GM12878 (cell line): ENCODE measurements around the gene FMOD. TPM values are rescaled to one million over a fixed set of nuclear protein-coding genes. Genes with fewer than 3 reads are reported as not detected.

Source experiments
- BCL11A ChIP-seq: IDR thresholded peaks from 2 replicates; pipeline ENCODE4 v1.6.1; 2011; ENCODE audit warnings: low read depth, low read length
- CHD2 ChIP-seq: IDR thresholded peaks from 2 replicates; pipeline ENCODE4 v1.6.1; 2011; ENCODE audit warnings: low read depth, low read length, improper control_type of control experiment, borderline replicate concordance
- CREB1 ChIP-seq: IDR thresholded peaks from 2 replicates; pipeline ENCODE4 v1.6.1; 2012; ENCODE audit warnings: low read depth, mild to moderate bottlenecking, inconsistent platforms
- FOXM1 ChIP-seq: IDR thresholded peaks from 2 replicates; pipeline ENCODE4 v1.6.1; 2012; ENCODE audit warnings: low read depth, mild to moderate bottlenecking, inconsistent platforms, low read length, moderate library complexity
- IRF4 ChIP-seq: IDR thresholded peaks from 2 replicates; pipeline ENCODE4 v1.6.1; 2011; ENCODE audit warnings: low read depth, low read length
- JUND ChIP-seq: IDR thresholded peaks from 2 replicates; pipeline ENCODE4 v1.6.1; 2012; ENCODE audit warnings: low read depth, mild to moderate bottlenecking, low read length, improper control_type of control experiment, moderate library complexity
- KLF5 ChIP-seq: fragments of 450-650 bp; IDR thresholded peaks from 2 replicates; pipeline ENCODE4 v1.6.1; 2014; ENCODE audit warnings: mild to moderate bottlenecking; ENCODE audit not compliant: partially characterized antibody
- MYC ChIP-seq: IDR thresholded peaks from 2 replicates; pipeline ENCODE4 v1.6.1; 2011; ENCODE audit warnings: mild to moderate bottlenecking, low read length, moderate library complexity, inconsistent platforms; ENCODE audit not compliant: insufficient read depth, insufficient replicate concordance, insufficient read length, severe bottlenecking
- POLR2AphosphoS5 ChIP-seq: IDR thresholded peaks from 2 replicates; pipeline ENCODE4 v1.6.1; 2011; ENCODE audit warnings: mild to moderate bottlenecking, low read length, inconsistent platforms
- ZSCAN29 ChIP-seq: fragments of 450-650 bp; IDR thresholded peaks from 2 replicates; pipeline ENCODE4 v1.6.1; 2017; ENCODE audit warnings: mild to moderate bottlenecking, moderate library complexity
- polyA plus RNA-seq, 11 experiments: library from polyadenylated mRNA; depleted of rRNA in 4 of 11; unstranded in 6 of 11; stranded (reverse) in 5 of 11; fragments of >200 nt; fragmentation: Nextera tagmentation in 4 of 11; fragmentation: Illumina TruSeq in 1 of 11; extraction: Ambion mirVana in 4 of 11; extraction: Trizol in 1 of 11; gene quantifications; 1 replicate in 1 of 11; 2 replicates in 10 of 11; pipeline versions ENCODE4 v1.2.1 to v1.2.3, GENCODE V29; 2011 to 2016; ENCODE audit warnings: inconsistent platforms in 2 of 11, missing spikeins in 2 of 11, low read depth in 1 of 11
- total RNA-seq, 4 experiments: library from RNA; depleted of rRNA in 3 of 4; stranded (reverse); fragments of >200 nt in 3 of 4; fragmentation: Illumina TruSeq in 1 of 4; extraction: Trizol in 1 of 4; gene quantifications; 2 replicates each; pipeline versions ENCODE4 v1.2.1 to v1.2.3, GENCODE V29; 2013 to 2021
- TF ChIP-seq, protein P1 (sequence below): fragments of 150-350 bp; IDR thresholded peaks from 2 replicates; pipeline ENCODE4 v1.6.1; 2016; ENCODE audit warnings: low read depth, low read length

The FMOD gene
- total and polyA plus RNA-seq, 10 of the 15 experiments (the other 5 are each of a cell fraction or from before 2014, with no cell fraction given): 0.03 to 0.26 (median 0.11) TPM; not detected in 7

DNA sequence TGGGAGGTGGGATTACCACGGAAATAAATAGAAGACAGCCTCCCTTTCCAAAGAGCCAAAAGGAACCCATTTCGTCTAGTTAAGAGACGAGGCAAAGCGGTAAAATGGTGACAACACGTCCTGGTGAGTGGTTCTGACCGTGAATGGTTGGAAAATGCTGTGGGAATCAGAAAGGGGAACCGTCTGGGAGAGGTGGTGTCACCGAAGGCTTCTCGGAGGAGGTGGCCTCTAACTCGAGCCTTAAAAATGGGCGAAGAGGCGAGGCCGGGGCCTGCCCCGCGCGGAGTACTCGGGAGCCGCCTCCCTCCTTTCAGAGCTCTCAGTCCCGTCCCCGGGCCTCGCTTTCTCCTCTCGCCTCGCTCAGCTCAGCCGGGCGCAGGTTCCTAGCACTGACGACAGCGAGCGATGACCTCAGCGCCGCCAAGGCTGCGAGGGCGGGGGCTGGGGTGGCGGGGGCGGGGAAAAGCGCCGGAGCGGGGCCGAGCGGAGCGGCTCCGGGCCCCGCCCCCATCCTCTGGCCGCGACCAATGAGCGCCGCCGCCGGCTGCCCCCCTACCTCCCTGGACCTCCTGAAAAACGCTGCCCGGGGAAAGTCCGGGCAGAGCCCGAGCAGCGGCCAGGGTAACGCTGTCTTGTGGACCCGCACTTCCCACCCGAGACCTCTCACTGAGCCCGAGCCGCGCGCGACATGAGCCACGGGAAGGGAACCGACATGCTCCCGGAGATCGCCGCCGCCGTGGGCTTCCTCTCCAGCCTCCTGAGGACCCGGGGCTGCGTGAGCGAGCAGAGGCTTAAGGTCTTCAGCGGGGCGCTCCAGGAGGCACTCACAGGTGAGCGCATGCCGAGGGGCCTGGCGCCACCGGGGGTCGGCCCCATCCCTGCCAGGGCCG lies 45.8 kb downstream of the FMOD start, which contains the start of gene BTG2 (continued):
- TF ChIP-seq, protein P1, sequence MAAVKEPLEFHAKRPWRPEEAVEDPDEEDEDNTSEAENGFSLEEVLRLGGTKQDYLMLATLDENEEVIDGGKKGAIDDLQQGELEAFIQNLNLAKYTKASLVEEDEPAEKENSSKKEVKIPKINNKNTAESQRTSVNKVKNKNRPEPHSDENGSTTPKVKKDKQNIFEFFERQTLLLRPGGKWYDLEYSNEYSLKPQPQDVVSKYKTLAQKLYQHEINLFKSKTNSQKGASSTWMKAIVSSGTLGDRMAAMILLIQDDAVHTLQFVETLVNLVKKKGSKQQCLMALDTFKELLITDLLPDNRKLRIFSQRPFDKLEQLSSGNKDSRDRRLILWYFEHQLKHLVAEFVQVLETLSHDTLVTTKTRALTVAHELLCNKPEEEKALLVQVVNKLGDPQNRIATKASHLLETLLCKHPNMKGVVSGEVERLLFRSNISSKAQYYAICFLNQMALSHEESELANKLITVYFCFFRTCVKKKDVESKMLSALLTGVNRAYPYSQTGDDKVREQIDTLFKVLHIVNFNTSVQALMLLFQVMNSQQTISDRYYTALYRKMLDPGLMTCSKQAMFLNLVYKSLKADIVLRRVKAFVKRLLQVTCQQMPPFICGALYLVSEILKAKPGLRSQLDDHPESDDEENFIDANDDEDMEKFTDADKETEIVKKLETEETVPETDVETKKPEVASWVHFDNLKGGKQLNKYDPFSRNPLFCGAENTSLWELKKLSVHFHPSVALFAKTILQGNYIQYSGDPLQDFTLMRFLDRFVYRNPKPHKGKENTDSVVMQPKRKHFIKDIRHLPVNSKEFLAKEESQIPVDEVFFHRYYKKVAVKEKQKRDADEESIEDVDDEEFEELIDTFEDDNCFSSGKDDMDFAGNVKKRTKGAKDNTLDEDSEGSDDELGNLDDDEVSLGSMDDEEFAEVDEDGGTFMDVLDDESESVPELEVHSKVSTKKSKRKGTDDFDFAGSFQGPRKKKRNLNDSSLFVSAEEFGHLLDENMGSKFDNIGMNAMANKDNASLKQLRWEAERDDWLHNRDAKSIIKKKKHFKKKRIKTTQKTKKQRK: no peak
- TF ChIP-seq POLR2AphosphoS5: peak; percentile 99
- no peak for TF ChIP-seq MYC
- TF ChIP-seq FOXM1: no peak
- peak; percentile 63; the same call in 1 of the 2 replicates for TF ChIP-seq JUND
- no peak for TF ChIP-seq ZSCAN29
- no peak; the same call in 1 of the 2 replicates for TF ChIP-seq CHD2
- peak; percentile 73; the same call in 1 of the 2 replicates for TF ChIP-seq CREB1
- peak; percentile 31 for TF ChIP-seq KLF5
- TF ChIP-seq IRF4: 0 out of 2 replicates have a peak, but pooled peaks have one; percentile 10
- TF ChIP-seq BCL11A: no peak
- TF ChIP-seq, all 136 proteins: peak for 60
